HG03175 (cell line): ENCODE measurements around the gene HEPHL1.
"Not testable (repeated sequence)": the region's sequence is repeated elsewhere in the genome, so short reads cannot be mapped to it uniquely, and the experiment has no call there.

Experiments used
- ATAC-seq: cut with Tn5 transposase; IDR thresholded peaks from one replicate; pipeline ENCODE4 v1.9.1; 2021; ENCODE audit warnings: mild to moderate bottlenecking, moderate library complexity; ENCODE audit not compliant: unreplicated experiment

HEPHL1 gene, protein sequence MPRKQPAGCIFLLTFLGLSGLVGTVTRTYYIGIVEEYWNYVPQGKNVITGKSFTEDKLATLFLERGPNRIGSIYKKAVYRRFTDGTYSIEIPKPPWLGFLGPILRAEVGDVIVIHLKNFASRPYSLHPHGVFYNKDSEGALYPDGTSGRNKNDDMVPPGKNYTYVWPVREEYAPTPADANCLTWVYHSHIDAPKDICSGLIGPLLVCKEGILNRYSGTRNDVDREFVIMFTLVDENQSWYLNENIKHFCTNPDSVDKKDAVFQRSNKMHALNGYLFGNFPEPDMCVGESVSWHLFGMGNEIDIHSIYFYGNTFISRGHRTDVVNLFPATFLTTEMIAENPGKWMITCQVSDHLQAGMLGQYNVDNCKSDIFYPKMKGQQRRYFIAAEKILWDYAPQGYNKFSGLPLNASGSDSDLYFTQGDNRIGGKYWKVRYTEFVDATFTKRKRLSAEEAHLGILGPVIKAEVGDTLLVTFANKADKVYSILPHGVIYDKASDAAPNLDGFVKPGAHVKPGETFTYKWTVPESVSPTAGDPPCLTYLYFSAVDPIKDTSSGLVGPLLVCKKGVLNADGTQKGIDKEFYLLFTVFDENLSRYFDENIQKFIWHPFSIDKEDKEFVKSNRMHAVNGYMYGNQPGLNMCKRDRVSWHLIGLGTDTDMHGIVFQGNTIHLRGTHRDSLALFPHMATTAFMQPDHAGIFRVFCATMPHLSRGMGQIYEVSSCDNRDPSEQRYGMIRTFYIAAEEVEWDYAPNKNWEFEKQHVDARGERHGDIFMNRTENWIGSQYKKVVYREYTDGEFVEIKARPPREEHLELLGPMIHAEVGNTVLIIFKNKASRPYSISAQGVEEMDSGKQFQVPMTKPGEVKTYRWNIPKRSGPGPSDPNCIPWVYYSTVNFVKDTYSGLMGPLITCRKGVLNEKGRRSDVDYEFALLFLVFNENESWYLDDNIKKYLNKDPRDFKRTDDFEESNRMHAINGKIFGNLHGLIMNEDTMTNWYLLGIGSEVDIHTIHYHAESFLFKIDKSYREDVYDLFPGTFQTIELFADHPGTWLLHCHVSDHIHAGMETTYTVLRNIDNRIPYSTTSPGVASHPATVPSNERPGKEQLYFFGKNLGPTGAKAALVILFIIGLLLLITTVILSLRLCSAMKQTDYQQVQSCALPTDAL

DNA sequence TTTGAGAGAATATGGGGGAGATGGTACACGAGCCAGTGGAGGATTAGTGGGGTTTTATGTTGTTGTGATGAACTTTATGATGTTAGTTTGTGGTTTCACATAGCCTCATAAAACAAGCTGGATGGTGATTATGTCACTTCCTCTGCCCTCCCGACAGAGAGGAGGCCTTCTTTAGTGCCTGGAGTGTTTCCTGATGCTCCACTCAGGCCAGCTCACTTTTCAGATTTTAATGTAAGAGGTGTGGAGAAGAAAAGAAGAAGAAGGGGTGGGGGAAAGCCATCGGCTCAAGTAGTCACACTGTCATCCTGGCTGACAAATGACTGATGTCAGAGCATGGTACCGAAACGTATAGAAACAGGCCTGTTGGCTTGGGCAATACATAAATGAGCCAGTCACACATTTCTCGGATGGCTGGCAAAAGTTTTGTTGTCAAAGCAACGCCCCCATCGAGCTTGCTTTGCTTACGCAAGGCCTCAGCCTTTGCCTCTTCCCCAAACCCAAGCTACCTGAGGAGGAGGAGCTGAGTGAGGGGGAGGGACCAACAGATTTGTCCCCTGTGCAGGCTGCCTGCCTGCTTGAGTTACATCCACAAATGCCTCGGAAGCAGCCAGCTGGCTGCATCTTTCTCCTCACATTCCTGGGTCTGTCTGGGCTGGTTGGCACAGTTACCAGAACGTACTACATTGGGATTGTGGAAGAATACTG lies at the start of gene HEPHL1:
TSS of gene HEPHL1 (plus strand) at position 578 of the 705 bp plus-strand sequence. CDS start at position 593, 15 bp downstream.
- no peak for ATAC-seq

DNA sequence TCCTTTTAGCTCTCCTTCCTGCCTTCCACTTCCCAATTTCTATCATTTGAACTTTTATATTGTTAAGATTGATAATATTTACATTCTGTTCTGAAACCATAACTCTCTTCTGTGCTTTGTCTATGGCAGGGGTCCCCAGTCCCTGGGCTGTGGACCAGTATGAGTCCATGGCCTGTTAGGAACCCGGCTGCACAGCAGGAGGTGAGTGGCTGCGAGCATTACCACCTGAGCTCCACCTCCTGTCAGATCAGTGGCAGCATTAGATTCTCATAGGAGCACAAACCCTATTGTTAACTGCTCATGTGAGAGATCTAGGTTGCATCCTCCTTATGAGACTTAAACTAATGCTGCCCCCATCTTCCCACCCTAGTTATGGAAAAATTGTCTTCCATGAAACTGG lies 48.4 kb upstream of the HEPHL1 start:
- ATAC-seq, result no peak

DNA sequence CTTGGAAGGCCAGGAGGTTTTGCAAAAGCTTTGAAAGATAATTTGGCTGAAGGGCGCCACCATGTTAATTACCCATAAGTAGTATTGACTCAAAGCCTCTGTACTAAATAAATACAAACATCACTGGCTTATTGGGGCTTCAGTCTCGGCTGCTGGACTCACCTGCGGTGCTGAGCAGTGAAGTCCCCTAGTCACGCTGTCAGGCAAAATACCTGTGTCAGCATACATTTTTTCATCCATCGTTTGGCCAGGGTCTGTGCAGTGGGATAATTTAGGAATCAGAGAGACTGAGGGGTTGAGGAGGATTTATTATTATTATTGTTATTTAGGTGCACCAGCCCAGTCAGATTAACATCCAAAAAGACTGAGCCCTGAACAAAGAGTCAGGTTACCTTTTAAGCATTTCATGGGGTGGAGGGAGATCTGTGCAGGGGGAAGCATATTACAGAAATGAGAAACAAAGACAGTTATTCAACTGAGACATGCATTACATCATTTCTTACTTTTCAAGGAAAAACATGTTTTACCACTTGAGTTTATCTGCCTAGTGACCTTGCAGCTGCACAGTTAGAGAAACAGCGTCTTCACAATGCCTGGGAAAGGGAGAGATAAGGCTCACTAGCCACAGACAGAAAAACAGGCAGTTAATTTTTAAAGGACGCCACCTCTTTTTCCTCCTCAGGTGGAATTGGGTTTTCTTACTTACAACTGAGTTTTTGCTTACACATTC lies 47.7 kb upstream of the HEPHL1 start:
- ATAC-seq, result not testable (repeated sequence)

DNA sequence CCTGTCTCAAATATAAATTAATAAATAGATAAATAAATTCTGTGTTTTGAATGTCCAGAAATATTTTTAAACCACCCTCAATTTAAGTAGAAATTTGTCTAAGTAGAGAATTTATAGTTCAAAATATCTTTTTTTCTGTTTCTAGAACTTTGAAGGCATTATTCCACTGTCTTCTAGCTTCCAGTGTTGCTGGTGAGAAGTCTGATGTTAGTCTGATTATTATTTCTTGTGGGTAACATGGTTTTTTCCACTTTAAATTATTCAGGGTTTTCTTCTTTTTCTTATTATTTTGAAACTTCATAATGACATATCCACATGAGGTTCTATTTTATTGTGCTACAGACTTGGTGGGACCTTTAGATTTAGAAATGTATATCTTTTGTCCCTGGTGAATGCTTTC lies 46.4 kb upstream of the HEPHL1 start:
- no peak for ATAC-seq

DNA sequence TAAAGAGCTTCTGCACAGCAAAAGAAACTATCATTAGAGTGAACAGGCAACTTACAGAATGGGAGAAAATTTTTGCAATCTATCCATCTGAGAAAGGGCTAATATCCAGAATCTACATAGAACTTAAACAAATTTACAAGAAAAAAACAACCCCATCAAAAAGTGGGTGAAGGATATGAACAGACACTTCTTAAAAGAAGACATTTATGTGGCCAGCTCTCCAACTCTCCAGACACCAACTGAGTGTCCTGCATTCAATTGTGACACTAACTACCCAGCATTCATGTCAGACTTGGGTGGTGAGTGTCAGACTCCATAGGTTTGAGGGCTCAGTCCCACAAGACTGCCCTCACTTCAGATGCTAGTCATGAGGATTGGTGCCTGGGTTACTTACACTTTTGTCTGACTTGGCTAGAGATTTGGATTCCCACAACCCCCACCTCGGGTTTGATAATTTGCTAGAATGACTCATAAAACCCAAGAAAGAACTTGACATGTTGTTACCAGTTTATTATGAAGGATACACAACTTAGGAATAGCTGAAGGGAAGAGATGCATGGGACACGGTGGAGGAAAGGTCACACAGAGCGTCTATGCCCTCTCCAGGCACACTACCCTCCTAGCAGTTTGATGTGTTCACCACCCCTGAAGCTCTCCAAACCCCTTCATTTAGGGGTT lies 44.4 kb upstream of the HEPHL1 start:
- not testable (repeated sequence) for ATAC-seq

DNA sequence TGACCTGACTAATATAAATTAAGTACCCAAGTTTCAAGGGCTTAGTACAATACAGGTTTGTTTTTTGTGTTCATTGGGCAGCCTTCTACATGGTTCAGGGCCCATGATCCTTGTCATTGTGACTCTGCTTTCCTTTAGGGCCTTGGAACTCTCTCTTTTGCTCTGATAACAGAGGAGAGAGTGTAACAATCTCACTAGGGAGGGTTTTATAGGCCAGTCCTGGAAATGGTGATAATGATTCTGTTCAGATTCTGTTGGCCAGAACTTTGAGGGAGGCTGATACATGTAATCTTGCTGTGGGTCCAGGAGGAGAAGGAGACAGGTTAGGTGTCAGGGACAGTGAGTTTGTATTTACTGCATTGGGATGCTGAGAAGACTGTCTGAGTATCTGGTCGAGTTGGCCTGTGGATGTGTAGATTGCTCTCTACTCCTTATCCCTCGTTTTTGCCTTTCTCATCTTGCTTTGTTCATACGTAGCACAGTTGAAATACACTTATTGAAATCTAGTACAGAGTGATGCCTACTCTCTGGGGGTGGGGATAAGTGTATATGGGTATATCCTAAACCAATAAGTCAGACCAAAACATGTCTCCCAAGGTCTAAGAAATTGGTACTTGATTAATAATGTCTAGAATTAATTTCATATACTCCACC lies 37.5 kb upstream of the HEPHL1 start:
- ATAC-seq, result no peak

DNA sequence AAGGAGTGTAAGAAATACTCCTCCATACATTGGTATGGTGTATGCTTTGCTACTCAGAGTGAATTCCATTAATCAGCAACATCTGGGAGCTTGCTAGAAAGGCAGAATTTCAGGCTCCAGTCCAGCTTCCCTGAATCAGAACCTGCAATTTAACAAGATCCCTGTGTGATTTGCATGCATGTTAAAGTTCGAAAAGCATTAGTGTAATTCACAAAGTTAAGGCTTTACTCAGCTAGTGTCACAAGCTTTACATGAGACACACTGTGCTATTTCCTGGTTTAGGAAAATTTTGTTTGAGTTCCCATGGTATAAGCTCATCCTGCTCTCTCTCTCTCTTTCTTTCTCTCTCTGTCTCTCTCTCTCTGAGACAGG lies 37.0 kb upstream of the HEPHL1 start:
- ATAC-seq, result no peak

DNA sequence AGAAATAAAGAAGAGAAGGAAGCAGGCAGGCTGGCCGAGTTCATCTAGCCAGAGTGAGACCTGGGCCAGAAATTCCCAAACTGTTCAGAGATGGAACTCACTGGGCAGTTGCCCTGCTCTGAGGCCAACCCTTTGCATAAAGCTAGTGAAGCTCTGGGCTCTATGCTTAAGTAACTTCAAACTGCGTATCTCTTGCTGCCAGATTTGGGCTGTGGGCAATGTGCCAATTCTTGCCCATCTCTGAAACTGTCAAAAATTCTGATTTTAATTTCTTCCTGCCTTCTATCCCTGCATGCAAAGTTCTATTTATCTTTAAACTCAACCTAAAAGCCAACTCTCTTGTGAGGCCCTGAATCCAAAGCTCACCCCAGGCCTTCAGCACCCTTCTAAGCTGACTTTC lies 36.2 kb upstream of the HEPHL1 start:
- no peak for ATAC-seq

DNA sequence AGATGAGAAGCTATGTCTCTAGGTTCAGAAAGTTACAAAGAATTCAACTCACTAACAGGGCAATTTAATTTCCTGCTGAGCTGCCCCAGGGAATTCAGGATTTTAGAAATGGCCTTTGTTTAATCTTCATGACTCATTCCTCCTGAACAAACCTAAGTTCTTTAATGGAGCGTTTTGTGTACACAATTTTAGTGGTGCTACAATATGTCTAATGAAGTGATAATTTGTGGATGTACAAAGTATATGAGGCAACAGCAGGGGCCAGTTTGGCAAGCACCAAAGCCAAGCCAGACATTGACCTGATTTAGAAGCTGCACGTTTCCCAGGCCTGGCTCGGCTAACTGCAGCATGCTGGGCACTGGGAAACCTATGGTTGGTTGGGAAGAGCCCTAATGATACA lies 34.4 kb upstream of the HEPHL1 start:
- no peak for ATAC-seq

DNA sequence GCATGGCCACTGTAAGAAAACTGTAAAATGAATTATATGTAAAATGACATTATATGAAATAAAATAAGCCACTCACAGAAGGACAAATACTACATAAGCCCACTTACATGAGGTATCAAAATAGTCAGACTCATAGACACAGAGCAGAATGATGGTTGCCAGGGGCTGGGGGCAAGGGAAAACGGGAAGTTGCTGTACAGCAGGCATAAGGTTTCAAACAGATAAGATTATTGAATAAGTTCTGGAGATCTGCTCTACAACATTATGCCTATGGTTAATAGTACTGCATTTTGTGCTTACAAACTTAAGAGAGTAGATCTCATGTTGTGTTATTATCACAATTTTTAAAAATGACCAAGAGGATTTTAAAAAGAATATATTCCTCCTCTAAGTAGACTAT lies 32.7 kb upstream of the HEPHL1 start:
- ATAC-seq, result no peak

DNA sequence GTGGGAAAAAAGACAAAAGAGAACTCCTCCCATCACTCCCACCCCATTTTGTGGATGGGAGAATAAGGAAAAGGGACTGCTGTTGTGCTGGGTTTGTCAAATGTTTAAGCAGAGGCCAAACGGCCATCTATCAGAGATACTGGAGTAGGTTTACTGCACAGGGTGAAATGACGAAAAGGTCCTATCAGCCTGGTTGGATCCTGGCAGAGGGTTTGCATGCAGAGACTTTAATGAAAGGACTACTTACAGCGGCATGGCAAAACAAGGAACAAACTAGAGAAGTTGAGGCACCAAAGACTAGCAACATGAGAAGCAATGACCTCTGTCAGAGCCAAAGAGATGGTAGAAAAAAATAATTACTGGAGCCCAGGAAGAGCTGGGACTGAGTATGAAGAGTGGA lies 32.2 kb upstream of the HEPHL1 start:
- no peak for ATAC-seq

DNA sequence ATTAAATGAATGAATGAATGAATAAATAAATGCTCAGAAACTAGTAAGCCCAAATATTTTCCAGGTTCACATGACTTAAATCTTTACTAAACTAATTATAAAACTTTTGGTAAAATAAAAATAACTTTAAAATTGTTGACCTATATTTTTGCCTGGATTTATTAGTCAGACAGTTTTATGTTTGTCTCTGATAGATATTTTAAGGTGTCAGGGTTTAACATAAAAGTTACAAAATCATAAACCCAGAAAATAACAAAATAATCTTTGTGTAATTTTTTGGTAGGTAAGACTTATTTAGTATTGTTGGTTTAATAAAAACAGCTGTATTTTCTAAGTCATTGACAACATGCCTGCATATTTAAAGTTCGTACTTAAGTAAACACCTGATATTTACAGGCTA lies 27.4 kb upstream of the HEPHL1 start:
- ATAC-seq, result no peak

DNA sequence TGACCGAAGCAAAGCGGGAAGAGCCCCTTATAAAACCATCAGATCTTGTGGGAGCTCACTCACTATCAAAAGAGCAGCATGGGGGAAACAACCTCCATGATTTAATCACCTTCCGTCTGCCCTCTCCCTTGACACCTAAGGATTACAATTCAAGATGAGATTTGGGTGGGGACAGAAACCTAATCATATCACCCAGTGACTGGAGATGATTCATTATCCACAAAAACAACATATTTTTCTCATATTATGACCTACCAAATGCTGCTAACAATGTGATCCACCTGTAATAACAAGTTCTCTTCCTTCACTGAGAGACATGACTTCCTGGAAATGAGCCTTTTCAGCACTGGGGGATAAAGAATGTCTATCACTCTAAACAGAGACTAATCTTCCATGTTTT lies 23.4 kb upstream of the HEPHL1 start:
- ATAC-seq, result no peak

DNA sequence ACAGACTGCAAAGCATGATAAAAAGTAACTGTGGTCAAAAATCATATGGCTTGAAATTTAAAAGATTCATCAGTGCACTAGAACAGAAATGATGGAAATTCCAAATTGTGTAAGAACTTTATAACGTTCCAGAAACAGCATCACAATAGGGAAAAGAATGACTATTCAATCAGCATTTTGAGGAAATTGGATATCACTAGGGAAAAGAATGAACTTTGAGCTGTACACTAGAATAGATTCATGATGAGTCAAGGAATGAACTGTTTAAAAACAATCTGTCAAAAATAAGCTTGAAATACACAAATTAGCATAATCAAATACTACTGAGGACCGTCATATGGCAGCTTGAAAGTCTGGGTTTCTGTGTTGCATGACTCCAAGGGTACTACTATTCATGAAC lies 20.5 kb upstream of the HEPHL1 start:
- ATAC-seq, result no peak

DNA sequence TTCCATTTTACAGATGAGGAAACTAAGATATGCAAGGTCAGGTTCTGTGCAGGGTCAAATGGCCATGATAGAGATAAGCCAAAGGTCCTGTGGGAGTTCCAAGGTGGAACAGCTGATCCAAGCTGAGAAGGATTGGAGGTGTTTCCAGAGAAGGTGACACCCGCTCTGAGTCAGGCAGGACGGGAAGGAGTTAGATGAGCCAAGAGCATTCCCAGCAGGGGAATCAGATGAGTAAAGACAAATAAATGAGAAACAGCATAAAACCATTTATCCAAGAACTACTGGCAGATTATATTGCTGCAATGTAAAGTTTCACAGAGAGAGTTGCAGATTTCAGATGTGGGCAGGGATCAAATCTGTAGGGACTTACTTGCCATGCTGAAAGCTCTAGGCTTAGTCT lies 18.9 kb upstream of the HEPHL1 start:
- no peak for ATAC-seq

DNA sequence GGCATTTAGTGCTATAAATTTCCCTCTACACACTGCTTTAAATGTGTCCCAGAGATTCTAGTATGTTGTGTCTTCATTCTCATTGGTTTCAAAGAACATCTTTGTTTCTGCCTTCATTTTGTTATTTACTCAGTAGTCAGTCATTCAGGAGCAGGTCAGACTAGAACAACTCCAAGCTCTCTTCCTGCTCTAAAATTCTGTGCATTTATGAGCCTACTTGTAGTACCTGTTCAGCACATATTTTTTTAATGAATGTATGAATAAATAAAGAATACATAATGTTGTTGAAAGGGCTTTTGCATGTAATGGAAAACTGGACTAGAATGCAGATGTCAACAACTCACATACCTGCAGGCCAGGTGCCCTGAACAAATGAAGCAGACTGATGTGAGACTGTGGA lies 13.7 kb upstream of the HEPHL1 start:
- no peak for ATAC-seq

DNA sequence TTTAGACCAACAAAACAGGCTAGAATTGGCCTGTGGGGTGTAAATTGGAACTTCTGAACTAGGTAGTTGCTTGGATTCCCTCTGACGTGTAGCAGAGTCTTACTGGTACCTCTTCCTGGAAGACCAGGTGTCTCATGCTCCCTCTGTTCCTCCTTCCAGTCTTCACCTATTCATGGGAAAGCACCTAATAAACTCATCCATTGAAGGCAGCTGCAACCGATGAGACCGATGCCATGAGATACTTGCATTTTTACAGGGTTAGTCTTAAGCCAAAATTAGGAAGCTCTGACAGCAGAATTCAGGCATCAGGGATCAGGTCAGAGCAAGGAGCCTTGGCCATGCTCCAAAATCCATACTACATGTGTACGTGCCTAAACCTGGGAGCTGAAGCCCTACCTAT lies 13.2 kb upstream of the HEPHL1 start:
- ATAC-seq, result no peak

DNA sequence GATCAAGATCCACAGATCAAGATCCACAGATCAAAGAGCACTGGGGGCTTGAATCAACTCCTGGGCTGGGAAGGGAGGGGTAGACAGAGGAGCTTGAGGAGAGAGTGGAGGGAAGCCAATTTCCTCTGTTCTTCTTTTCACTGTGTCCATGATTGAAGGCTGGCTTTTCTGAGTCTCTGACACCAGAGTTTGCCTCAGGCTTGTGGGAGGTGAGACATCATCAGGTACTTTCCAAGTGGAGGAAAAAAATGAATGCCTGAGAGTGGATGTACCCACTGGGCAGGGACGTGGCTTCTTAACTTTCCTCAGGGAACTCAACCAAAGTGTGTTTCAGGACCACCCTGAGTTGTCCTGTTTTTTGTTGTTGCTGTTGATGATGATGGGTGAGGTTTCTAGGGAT lies 11.0 kb upstream of the HEPHL1 start:
- no peak for ATAC-seq

DNA sequence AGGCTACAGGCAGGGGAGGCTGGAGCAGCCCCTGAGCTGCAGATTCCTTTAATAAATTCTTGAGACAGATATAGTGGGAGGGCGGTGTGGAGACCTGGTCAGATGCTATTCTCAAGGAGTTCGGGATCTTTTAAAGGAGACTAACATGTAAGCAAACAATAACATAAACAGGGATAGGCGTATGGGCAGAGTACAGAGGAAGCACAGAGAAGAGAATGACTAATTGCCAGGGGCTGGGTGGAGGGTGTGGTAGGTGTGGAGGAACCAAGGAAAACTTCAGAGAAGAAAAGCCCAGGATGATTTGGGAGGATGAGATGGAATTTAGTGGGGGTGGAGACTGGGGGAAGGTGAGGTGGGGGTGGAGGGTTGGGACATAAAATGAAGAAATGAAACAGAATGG lies 9.7 kb upstream of the HEPHL1 start:
- no peak for ATAC-seq
